ENCODE results near the gene KLF16.

- peak in 4 of 6 experiments; percentile 42 to 55 (median 48) for TF ChIP-seq CTCF (IDR thresholded peaks at IDR 0.05)
- TF ChIP-seq POLR2A (IDR thresholded peaks at IDR 0.05) = peak in 1 of 2 donors; percentile 35
Observed at GRCh38 chr19:1812426-1813191, 50.8 kb downstream of the KLF16 start.

All from thyroid gland (tissue), 4 donors.